ENCODE results near the gene DPYSL5. TPM values are rescaled to one million over a fixed set of nuclear protein-coding genes. Genes with fewer than 3 reads are reported as not detected.

DPYSL5 gene
- total RNA-seq, 1 donor from 2014 or later: 313 TPM

DNA sequence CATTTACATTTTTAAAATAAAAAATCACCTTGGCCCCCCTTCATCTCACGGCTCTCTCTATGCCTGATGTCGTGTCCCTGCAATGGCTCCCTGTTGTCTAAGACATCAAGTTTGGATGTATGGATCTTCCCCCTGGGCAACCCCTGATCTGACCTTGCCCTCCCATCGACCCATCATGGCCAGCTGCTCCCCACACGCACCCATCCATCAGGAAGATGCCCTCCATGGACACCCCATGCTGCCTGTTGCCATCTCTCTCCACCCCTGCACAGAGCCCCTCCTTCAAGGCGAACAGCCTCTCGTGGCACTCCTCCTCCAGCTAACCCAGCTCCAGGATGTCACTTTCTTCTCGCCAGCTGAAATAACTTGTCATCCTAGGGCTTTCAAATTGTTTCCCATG is 59.5 kb downstream of the DPYSL5 start:
- DNase-seq: no peak
- peaks cover 18% of the 10 kb centered on the region for H3K36me3 Mint-ChIP-seq (ENCODE audit: unreplicated experiment)
- peaks cover 3% of the 10 kb centered on the region for H3K27me3 Mint-ChIP-seq (ENCODE audit: unreplicated experiment)
- peaks cover 4% of the 10 kb centered on the region for H3K9me3 Mint-ChIP-seq (ENCODE audit: unreplicated experiment)
- TF ChIP-seq, protein P1, sequence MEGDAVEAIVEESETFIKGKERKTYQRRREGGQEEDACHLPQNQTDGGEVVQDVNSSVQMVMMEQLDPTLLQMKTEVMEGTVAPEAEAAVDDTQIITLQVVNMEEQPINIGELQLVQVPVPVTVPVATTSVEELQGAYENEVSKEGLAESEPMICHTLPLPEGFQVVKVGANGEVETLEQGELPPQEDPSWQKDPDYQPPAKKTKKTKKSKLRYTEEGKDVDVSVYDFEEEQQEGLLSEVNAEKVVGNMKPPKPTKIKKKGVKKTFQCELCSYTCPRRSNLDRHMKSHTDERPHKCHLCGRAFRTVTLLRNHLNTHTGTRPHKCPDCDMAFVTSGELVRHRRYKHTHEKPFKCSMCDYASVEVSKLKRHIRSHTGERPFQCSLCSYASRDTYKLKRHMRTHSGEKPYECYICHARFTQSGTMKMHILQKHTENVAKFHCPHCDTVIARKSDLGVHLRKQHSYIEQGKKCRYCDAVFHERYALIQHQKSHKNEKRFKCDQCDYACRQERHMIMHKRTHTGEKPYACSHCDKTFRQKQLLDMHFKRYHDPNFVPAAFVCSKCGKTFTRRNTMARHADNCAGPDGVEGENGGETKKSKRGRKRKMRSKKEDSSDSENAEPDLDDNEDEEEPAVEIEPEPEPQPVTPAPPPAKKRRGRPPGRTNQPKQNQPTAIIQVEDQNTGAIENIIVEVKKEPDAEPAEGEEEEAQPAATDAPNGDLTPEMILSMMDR (IDR thresholded peaks at IDR 0.05; ENCODE audit: partially characterized antibody, unreplicated experiment): no peak
- peaks cover 15% of the 10 kb centered on the region for H3K4me1 Mint-ChIP-seq (ENCODE audit: low read depth, unreplicated experiment)
- H3K4me3 Mint-ChIP-seq (ENCODE audit: unreplicated experiment): no peak overlapping the region
- H3K27ac Mint-ChIP-seq (ENCODE audit: unreplicated experiment): no peak overlapping the region

DNA sequence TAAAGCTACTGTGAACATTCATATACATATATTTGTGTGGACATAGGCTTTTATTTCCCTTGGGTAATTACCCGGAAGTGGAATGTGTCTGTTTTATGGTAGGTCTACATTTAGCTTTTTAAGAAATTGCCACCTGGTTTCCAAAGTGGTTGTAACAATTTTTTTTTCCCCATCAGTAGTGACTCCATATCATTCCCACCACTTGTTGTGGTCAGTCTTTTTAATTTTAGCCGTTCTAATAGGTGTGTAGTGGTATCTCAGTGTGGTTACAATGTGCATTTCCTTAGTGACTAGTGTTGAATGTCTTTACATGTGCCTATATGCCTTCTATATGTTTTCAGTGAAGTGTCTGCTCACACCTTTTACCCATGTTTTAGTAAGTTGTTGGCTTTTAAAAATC is 62.2 kb downstream of the DPYSL5 start:
- Mint-ChIP-seq H3K36me3 (ENCODE audit: unreplicated experiment) (peaks cover 18% of the 10 kb centered on the region), H3K4me1 (ENCODE audit: low read depth, unreplicated experiment) (peaks cover 28% of the 10 kb centered on the region)

DNA sequence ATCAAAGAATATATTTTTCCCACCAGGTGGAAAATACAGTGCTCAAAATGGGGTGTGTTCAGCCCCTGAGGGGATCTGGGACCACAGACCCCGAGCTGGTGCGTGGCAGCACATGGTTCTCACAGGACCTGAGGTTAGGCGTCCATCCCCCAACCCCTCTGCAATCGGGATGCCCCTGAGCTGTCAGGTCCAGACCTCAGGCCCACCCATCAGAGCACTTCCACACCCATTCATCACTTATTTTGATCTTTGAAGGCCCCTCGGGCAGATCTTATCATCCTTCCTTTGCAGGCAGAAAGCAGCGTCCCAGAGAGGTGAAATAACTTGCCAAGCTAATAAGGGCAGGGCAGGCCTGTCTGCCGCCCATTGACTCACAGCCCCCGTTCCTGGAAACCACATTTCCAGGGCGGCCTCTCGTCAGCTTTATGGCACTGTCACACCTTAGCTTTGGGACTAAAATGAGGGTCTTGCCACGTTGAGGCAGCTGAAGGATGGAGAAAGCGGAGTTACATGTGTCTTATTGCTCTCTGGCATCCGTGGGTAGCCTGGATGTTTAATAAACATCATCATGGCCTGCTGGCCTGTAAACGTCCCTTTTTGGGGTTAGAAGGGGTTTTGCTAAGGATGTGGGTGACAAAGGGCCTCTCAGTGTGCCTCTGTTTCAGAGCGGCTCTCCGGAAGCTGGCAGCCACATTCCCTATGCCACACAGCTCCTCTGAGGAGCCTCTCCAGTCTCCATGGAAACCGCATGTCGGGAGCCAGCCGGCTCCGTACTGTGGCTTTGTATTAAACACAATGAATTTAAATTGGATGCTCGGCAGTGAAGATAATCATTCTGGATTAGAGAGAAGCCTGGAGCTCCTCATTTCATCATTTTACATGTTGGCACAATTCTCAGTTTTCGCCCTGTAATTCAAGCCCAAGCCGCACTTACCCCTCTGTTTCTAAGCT is 64.3 kb downstream of the DPYSL5 start:
- Mint-ChIP-seq H3K9me3 (ENCODE audit: unreplicated experiment) (peaks cover 2% of the 10 kb centered on the region), H3K27ac (ENCODE audit: unreplicated experiment) (peak overlapping the region; percentile 13), H3K27me3 (ENCODE audit: unreplicated experiment) (peaks cover 2% of the 10 kb centered on the region), H3K4me3 (ENCODE audit: unreplicated experiment) (peak overlapping the region; percentile 53), H3K4me1 (ENCODE audit: low read depth, unreplicated experiment) (peaks cover 26% of the 10 kb centered on the region), H3K36me3 (ENCODE audit: unreplicated experiment) (peaks cover 13% of the 10 kb centered on the region)
- peak; percentile 40 for DNase-seq
- TF ChIP-seq, protein P1 (IDR thresholded peaks at IDR 0.05; ENCODE audit: partially characterized antibody, unreplicated experiment): no peak

More for the DNA sequence above, 62.2 kb downstream of the DPYSL5 start:
- Mint-ChIP-seq H3K27me3 (ENCODE audit: unreplicated experiment) (peaks cover 2% of the 10 kb centered on the region), H3K9me3 (ENCODE audit: unreplicated experiment) (peaks cover 2% of the 10 kb centered on the region), H3K27ac (ENCODE audit: unreplicated experiment) (no peak overlapping the region), H3K4me3 (ENCODE audit: unreplicated experiment) (no peak overlapping the region)
- no peak for DNase-seq
- TF ChIP-seq, protein P1 (IDR thresholded peaks at IDR 0.05; ENCODE audit: partially characterized antibody, unreplicated experiment): no peak

DNA sequence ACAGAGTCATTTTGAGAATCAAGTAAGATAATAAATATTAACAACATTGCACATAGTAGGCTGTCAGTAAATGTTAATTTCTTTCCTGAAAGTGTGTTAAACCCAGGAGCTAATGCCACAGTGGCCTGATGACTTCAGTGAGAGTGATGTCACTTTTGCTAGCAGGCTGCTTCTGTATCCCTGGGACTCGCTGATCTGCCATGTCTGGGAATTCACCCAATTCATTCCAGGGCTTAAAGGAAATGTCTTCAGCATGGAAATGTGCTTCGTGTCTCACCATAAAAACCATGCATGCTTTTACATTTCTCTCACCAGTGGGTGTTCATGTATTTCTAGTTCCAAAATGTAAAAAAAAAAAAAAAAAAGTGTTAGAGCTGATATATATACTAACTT is 65.7 kb downstream of the DPYSL5 start:
- Mint-ChIP-seq H3K27me3 (ENCODE audit: unreplicated experiment) (peaks cover 2% of the 10 kb centered on the region), H3K9me3 (ENCODE audit: unreplicated experiment) (peaks cover 2% of the 10 kb centered on the region), H3K4me1 (ENCODE audit: low read depth, unreplicated experiment) (peaks cover 26% of the 10 kb centered on the region), H3K4me3 (ENCODE audit: unreplicated experiment) (no peak overlapping the region), H3K36me3 (ENCODE audit: unreplicated experiment) (peaks cover 9% of the 10 kb centered on the region), H3K27ac (ENCODE audit: unreplicated experiment) (no peak overlapping the region)
- no peak for DNase-seq
- TF ChIP-seq, protein P1 (IDR thresholded peaks at IDR 0.05; ENCODE audit: partially characterized antibody, unreplicated experiment): no peak
